AG04449 (cell line): ENCODE results near the gene FAM221B.
A peak's percentile ranks its signal among the peaks of the same experiment; 100 is the strongest.

Source experiments
- CTCF ChIA-PET: fragments of 350-600 bp; formaldehyde crosslinking; extraction: SDS; loops from one replicate; lab custom pipeline; 2021; ENCODE audit warnings: antibody characterized with exemption; lab: Yijun Ruan, JAX
- POLR2A ChIA-PET: fragments of 400-600, 350-600 bp; formaldehyde crosslinking; extraction: SDS; loops from one replicate; lab custom pipeline; 2020; ENCODE audit warnings: antibody characterized with exemption, inconsistent platforms; lab: Yijun Ruan, JAX
- DNase-seq: peaks from one replicate; pipeline ENCODE4 v3.0.0-alpha.2; 2010; ENCODE audit warnings: low read depth, low spot score
- H3K4me3 ChIP-seq: 2 replicates; pipeline ENCODE4 v1.5.1; 2011; ENCODE audit warnings: low read depth, mild to moderate bottlenecking, control low read depth, low read length
- TF ChIP-seq, protein P1 (sequence below): IDR thresholded peaks from one replicate; pipeline ENCODE4 v1.5.1; 2011; ENCODE audit warnings: mild to moderate bottlenecking, moderate library complexity, low read length, control low read depth, inconsistent platforms; ENCODE audit not compliant: insufficient read depth; ENCODE audit errors: missing control alignments

Gene FAM221B

DNA sequence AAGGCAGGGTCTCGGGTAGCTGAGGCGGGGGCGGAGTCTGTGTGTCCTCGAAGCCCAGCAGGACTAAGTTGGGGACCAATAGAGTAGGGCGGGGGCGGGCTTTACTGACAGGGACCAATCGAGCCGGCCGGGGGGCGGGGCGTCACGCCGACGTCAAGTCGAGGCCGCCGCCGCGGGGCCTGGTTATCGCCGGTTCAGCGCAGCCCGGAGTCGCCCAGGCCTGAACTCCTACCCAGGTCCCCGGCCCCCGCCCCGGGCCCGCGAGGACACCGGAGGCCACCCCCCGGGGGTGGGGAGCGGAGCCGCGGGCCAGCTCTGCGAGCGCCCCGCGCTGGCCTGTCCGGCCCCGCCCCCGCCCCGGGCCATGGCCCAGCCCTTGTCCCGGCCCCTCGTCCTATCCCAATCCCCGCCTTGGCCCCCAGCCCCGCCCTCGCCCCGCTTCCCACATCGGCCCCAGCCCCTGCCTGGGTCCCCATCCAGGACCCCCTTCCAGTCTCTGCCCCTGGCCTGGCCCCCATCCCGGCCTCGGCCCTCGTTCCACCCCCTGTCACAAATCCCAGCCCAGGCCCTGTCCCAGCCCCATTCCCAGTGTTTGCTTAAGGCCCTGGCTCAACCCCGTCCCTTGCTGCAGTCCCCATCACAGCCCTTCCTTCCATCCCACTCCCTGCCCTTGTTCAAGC lies 692 bp upstream of the FAM221B start, which contains the start of gene TMEM8B:
Gene TMEM8B, plus strand, starts transcription at position 145 of the 680 bp plus-strand sequence. Its CDS starts 220 bp downstream, at position 365.
- H3K4me3 ChIP-seq: peak within 1 kb of the TSS; percentile 69
- ChIA-PET POLR2A (no interaction called here), CTCF (interaction anchor here (1.1 to 8.0 kb wide), 5 partner anchors 9 to 53 kb away, joined by 6 to 163 read pairs (median 90); partner anchors contain the start of genes NPR2 and SPAG8)
- DNase-seq: no peak
- TF ChIP-seq, protein P1, sequence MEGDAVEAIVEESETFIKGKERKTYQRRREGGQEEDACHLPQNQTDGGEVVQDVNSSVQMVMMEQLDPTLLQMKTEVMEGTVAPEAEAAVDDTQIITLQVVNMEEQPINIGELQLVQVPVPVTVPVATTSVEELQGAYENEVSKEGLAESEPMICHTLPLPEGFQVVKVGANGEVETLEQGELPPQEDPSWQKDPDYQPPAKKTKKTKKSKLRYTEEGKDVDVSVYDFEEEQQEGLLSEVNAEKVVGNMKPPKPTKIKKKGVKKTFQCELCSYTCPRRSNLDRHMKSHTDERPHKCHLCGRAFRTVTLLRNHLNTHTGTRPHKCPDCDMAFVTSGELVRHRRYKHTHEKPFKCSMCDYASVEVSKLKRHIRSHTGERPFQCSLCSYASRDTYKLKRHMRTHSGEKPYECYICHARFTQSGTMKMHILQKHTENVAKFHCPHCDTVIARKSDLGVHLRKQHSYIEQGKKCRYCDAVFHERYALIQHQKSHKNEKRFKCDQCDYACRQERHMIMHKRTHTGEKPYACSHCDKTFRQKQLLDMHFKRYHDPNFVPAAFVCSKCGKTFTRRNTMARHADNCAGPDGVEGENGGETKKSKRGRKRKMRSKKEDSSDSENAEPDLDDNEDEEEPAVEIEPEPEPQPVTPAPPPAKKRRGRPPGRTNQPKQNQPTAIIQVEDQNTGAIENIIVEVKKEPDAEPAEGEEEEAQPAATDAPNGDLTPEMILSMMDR: no peak

DNA sequence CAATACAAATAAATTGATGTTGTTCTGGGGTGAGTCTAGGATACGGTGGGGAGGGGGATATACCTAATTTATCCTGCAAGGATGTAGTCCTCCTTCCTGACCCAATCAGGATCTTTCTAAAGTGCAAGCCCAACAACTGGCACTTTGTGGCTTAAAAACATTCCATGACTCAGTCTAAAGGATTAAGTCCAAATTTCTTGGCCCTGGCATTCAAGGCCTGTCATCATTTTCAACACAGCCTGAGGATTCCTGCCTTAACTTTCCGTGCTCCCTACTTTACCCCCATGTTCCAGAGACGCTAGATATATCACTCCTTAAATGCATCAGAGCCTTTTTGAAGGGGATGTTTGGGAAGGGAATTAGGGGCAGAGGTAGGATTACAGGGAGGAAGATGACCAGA lies 1.0 kb downstream of the FAM221B start:
- POLR2A ChIA-PET: no interaction called here
- TF ChIP-seq, protein P1: no peak
- no peak for DNase-seq
- no peak overlapping the region for H3K4me3 ChIP-seq
- CTCF ChIA-PET: interaction anchor here (2.1 to 8.0 kb wide), 11 partner anchors 11 to 118 kb away, joined by 9 to 163 read pairs (median 36); partner anchors contain the start of genes HINT2, HRCT1, NPR2 and SPAAR

DNA sequence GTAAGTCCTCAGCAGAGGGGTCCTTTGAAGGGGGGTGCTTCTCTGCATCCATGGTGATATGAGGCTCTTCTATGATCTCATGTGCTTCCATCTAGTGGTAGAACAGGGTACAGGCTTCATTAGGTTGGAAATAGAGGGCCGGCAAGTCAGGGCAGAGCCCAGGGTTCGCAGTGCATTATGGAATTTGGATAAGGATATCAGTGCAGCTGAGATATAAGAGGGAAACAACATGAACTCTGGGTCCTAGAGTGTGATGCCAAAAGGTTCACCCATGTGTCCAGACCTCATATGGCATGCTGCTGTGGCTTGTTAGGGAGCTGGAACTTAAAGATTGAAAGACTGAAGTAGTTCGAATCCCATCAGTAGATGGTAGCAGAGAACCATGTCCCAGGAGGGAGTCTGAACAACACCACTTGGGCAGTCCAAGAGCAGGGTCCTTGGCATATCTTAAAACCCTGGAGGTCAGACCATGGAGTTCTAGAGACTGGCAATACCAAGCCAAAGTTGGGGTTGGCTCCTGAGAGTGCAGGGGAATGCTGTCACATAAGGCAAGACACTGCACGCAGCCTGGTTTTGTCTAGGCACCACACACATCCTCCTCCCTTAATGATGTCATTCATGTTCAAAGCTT lies 2.3 kb downstream of the FAM221B start:
- CTCF ChIA-PET: interaction anchor here (0.8 to 8.0 kb wide), 52 partner anchors 10 to 275 kb away, joined by 3 to 163 read pairs (median 5); partner anchors contain the start of genes HINT2, HRCT1, MSMP and NPR2
- DNase-seq: no peak
- TF ChIP-seq, protein P1: peak; percentile 69
- POLR2A ChIA-PET: interaction anchor here (0.5 to 0.6 kb wide), 2 partner anchors 36 to 337 kb away, joined by 3 to 4 read pairs; no protein-coding TSS in a partner anchor
- H3K4me3 ChIP-seq: no peak overlapping the region

GRCh38 chr9:35822926-35823325 lies 5.6 kb downstream of the FAM221B start:
- ChIA-PET POLR2A (no interaction called here), CTCF (interaction anchor here (0.7 to 8.0 kb wide), 7 partner anchors 10 to 88 kb away, joined by 3 to 163 read pairs (median 7); partner anchors contain the start of genes HINT2, NPR2 and SPAG8)
- no peak overlapping the region for H3K4me3 ChIP-seq
- DNase-seq: no peak
- TF ChIP-seq, protein P1: no peak

GRCh38 chr9:35820076-35820475 lies 8.5 kb downstream of the FAM221B start:
- TF ChIP-seq, protein P1: no peak
- ChIA-PET POLR2A (no interaction called here), CTCF (interaction anchor here (1.4 to 8.0 kb wide), 4 partner anchors 7 to 67 kb away, joined by 3 to 82 read pairs (median 10); partner anchors contain the start of genes HINT2 and SPAG8)
- no peak for DNase-seq
- H3K4me3 ChIP-seq: no peak overlapping the region

- ChIA-PET POLR2A (no interaction called here), CTCF (no interaction called here)
- TF ChIP-seq, protein P1: no peak
- DNase-seq: no peak
- H3K4me3 ChIP-seq: no peak overlapping the region
Observed at GRCh38 chr9:35818341-35818740, 10.2 kb downstream of the FAM221B start.
